ENCODE results near the gene TYK2. TPM values are rescaled to one million over a fixed set of nuclear protein-coding genes. Genes with fewer than 3 reads are reported as not detected.
"Not testable (repeated sequence)": the region's sequence is repeated elsewhere in the genome, so short reads cannot be mapped to it uniquely, and the experiment has no call there.

TYK2 gene
- total RNA-seq, 1 experiment from 2014 or later, result 134 TPM

DNA sequence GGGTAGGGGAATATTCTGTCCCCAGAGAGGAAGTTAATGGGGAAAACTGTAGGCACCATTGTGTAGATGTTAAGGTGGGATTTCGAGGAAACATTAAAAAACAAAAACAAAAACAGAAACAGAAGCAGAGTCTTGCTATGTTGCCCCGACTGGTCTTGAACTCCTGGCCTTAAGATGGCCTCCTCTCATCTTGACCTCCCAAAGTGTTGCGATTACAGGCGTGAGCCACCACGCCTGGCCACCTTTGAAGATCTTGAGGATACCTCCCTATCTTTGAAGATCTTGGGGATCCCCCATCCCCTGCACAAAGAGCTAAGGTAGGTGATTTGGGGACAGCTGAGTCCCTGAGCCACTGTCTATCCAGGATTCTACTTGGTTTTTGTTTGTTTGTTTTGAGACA is 40.4 kb downstream of the TYK2 start:
- in situ Hi-C loops (cut with HindIII; ENCODE audit: low sequenced_read_pairs), result no loop called here

GRCh38 chr19:10339380-10339960 is 40.9 kb downstream of the TYK2 start, which contains the start of gene ICAM3:
ICAM3 (minus strand) TSS chr19:10339624; CDS start chr19:10339614, 10 bp downstream.
- in situ Hi-C loops (cut with HindIII; ENCODE audit: low sequenced_read_pairs), result no loop called here
- DNase-seq (ENCODE audit: low spot score), result no peak

More for the DNA sequence above, 40.4 kb downstream of the TYK2 start:
- no peak for DNase-seq (ENCODE audit: low spot score)

- in situ Hi-C loops (cut with HindIII; ENCODE audit: low sequenced_read_pairs), result no loop called here
- no peak for DNase-seq (ENCODE audit: low spot score)
Observed at GRCh38 chr19:10338940-10339339, 41.4 kb downstream of the TYK2 start.

DNA sequence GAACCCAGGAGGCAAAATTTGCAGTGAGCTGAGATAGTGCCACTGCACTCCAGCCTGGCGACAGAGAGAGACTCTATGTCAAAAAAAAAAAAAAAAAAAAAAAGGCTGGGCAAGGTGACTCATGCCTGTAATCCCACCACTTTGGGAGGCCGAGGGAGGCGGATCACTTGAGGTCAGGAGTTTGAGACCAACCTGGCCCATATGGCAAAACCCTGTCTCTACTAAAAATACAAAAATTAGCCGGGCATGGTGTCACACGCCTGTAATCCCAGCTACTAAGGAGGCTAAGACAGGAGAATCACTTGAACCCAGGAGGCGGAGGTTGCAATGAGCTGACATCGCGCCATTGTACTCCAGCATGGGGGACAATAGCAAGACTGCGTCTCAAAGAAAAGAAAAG is 43.6 kb downstream of the TYK2 start:
- DNase-seq (ENCODE audit: low spot score); in situ Hi-C loops (cut with HindIII; ENCODE audit: low sequenced_read_pairs): not testable (repeated sequence)

DNA sequence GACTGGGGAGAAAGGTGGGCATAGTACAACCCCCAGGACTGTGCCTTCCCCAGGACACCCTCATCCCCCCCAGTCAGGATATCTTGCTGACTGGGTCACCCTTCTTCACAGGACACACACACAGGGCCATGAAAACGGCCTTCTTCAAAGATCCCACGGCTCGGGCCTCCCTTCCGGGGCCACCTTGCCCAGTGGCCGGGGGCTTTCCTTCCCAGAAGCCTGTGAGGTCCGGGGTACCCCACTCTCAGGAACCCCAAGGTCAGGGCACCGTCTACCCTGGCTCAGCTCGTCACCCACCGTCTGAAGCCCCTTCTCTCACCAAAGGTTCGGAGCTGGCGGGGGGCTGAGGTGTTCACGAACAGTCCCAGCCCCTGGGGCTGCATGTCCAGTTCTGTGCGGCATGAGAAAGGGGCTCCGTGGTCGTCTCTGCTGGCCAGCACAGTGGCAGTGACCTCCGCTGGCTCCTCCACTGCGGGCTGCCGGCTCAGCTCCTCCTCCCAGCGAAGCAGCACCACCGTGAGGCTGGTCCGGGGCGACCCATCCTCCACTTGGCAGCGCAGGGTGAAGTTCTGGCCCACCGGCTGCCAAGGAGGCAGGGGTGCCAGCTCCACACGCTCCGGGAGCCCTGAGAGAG is 44.9 kb downstream of the TYK2 start:
- DNase-seq (ENCODE audit: low spot score), result no peak
- in situ Hi-C loops (cut with HindIII; ENCODE audit: low sequenced_read_pairs), result no loop called here

- in situ Hi-C loops (cut with HindIII; ENCODE audit: low sequenced_read_pairs), result no loop called here
Observed at GRCh38 chr19:10334588-10335351, 45.6 kb downstream of the TYK2 start.

GRCh38 chr19:10333758-10334587 is 46.4 kb downstream of the TYK2 start:
- DNase-seq (ENCODE audit: low spot score), result no peak
- in situ Hi-C loops (cut with HindIII; ENCODE audit: low sequenced_read_pairs), result no loop called here

More at GRCh38 chr19:10334588-10335351, 45.6 kb downstream of the TYK2 start:
- DNase-seq (ENCODE audit: low spot score), result peak; percentile 72

GRCh38 chr19:10332965-10333757 is 47.2 kb downstream of the TYK2 start, which contains the start of gene RAVER1:
RAVER1 (minus strand) TSS chr19:10333529; CDS start chr19:10333507, 22 bp downstream.
- DNase-seq (ENCODE audit: low spot score), result peak; percentile 98
- in situ Hi-C loops (cut with HindIII; ENCODE audit: low sequenced_read_pairs), result no loop called here

DNA sequence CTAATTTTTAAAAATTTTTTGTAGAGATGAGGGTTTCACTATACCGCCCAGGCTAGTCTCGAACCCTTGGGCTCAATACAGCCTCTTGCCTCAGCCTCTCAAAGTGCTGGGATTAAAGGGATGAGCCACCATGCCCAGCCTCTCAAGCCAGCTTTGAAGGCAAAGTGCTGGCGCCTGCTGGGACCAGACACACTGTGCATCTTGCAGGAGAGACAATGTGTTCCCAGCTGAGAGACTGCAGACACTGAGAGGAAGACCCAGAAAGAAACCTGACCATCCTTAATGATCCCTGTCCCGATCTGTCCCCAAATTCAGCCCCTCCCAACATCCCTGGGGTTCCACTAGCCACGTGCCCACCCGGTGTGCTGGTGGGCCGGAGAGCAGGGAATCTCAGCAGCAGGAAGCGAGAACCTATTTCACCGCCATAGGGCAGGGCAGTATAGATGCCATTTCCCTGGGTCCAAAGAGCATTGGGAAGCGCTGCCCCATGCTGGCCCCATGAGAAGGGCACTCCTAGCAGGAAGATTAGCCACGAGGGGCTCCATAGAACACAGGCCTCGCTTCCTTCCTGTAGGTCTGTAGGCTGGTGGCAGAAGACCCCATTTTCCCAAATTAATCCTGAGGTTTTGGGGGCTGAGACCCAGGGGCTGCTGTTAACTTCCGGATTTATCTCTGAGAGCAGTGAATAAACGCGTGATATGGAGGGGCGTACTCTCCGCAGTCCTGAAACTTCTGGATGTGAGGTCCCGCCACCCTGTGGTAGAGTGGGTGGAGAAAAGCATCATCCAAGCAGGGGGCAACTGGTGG is 48.0 kb downstream of the TYK2 start:
- DNase-seq (ENCODE audit: low spot score), result no peak
- in situ Hi-C loops (cut with HindIII; ENCODE audit: low sequenced_read_pairs), result no loop called here

- in situ Hi-C loops (cut with HindIII; ENCODE audit: low sequenced_read_pairs), result no loop called here
- no peak for DNase-seq (ENCODE audit: low spot score)
Observed at GRCh38 chr19:10329555-10329954, 50.8 kb downstream of the TYK2 start.

DNA sequence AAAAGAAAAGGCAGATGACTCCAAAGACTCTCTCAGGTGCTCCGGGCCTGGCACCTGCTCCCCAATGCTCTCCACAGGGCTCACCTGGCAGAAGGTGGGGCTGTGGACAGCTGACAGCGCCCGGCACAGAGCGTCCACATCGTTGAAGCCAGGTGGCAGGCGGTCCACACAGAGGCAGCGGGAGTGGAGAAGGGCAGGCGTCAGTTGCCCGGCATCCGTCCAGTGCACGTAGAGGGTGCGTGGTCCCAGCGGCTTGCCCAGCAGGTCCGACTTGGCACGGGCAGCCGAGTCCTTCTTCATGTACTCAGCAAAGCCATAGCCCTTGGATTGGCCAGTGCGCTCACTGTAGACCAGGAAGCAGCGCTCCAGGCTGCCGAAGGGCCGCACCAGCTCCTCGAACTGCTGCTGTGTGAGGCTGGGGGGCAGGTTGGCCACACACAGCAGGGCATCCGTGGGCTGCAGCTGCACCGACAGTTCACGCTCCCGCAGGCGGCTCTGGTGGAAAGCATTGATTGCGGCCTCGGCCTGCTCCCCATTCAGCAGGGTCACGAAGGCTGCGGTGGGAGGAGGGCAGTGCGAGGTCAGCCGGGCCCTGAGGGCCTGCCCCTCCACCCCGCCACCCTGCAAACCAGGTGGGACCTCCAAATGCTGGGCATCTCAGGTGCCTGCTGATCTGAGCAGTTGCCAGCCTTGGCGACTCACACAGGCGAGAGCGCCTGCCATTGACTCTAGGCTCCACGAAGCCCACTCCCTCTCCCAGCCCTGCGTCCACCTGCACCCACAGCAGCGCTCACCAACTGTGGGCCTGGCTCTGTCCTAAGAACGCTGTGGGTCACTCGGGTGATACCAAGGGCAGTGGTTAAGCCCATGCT is 51.6 kb downstream of the TYK2 start:
- in situ Hi-C loops (cut with HindIII; ENCODE audit: low sequenced_read_pairs), result no loop called here
- no peak for DNase-seq (ENCODE audit: low spot score)

GRCh38 chr19:10327793-10328192 is 52.6 kb downstream of the TYK2 start:
- no peak for DNase-seq (ENCODE audit: low spot score)
- in situ Hi-C loops (cut with HindIII; ENCODE audit: low sequenced_read_pairs), result no loop called here

GRCh38 chr19:10325732-10326131 is 54.6 kb downstream of the TYK2 start:
- no peak for DNase-seq (ENCODE audit: low spot score)
- in situ Hi-C loops (cut with HindIII; ENCODE audit: low sequenced_read_pairs), result no loop called here

- in situ Hi-C loops (cut with HindIII; ENCODE audit: low sequenced_read_pairs), result no loop called here
- no peak for DNase-seq (ENCODE audit: low spot score)
Observed at GRCh38 chr19:10321874-10322835, 58.2 kb downstream of the TYK2 start.

- in situ Hi-C loops (cut with HindIII; ENCODE audit: low sequenced_read_pairs), result no loop called here
- no peak for DNase-seq (ENCODE audit: low spot score)
Observed at GRCh38 chr19:10321417-10321797, 59.0 kb downstream of the TYK2 start.

All from G401 (cell line).